H4 (cell line): ENCODE measurements around the gene RINL. TPM values are rescaled to one million over a fixed set of nuclear protein-coding genes. Genes with fewer than 3 reads are reported as not detected.

Experiments
- DNase-seq: peaks from one replicate; pipeline ENCODE4 v3.0.0-alpha.2; 2015; ENCODE audit warnings: low spot score
- total RNA-seq: library from RNA; depleted of rRNA; stranded (reverse); fragments of >200 nt; shearing (Covaris generic); gene quantifications from 2 replicates; pipeline ENCODE4 v1.2.3, GENCODE V29; 2014; rRNA removed

The RINL gene, protein sequence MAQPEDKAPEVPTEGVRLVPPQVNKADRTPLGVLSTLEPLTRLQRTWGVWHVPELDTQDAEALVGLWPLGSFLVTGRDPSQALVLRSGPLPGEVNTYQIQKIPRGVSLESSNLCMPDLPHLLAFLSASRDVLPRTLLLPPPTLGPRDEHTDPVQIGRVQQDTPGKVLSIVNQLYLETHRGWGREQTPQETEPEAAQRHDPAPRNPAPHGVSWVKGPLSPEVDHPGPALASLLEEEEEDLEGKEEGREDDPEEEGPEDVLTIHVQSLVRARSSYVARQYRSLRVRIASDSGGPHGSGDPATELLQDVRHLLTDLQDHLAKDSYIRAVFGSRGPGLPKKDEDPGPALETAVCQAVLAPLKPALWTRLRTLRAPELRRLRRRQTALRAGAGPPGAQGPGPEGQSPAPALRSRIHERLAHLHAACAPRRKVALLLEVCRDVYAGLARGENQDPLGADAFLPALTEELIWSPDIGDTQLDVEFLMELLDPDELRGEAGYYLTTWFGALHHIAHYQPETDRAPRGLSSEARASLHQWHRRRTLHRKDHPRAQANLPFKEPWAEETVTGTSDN
- total RNA-seq = 0.23 and 1.2 TPM in 2 replicates

GRCh38 chr19:38877781-38878574 lies at the start of gene RINL:
TSS of gene RINL (minus strand) at chr19:38878275. CDS start at chr19:38876742, 1,533 bp downstream.
- DNase-seq = no peak

DNA sequence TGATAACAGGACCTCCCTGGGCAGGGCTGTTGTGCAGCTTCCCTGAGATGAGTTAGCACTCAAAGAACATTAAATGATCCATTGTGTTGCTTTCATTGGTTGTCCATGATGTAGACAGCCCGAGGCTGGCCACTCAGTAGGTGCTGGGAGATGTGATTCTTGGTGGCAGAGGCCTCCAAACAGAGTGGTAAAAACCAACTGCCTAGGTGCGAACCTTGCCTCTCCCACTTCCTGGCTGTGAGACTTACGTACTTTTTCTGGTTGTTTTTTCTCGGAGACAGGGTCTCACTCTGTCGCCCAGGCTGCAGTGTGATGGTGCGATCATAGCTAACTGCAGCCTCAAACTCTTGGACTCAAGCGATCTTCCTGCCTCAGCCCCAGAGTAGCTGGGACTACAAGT lies 46.3 kb upstream of the RINL start:
- no peak for DNase-seq

GRCh38 chr19:38922482-38922881 lies 44.4 kb upstream of the RINL start:
- DNase-seq = no peak

GRCh38 chr19:38921420-38922274 lies 43.6 kb upstream of the RINL start:
- DNase-seq = no peak

GRCh38 chr19:38920602-38921419 lies 42.7 kb upstream of the RINL start:
- DNase-seq = no peak

- no peak for DNase-seq
These were observed 41.9 kb upstream of the RINL start for GRCh38 chr19:38919837-38920601.

DNA sequence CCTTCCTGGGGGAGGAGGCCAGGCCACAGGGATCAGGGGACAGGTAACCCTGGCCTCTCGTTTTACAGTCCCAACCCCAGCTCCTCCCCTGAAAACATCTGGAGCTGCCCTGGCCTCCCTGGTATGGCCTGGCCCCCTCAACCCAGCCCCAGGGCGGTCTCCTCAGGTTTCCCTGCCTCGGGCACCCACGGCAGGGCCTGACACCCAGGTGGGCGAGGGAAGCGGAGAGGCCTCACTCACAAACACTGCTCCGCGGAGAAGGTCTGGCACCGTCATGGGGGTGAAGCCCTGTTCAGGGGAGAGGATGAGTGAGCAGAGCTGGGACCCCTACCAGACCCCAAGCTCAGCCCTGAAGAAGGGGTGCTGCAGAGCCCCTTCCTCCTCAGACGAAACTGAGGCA lies 40.5 kb upstream of the RINL start:
- no peak for DNase-seq

DNA sequence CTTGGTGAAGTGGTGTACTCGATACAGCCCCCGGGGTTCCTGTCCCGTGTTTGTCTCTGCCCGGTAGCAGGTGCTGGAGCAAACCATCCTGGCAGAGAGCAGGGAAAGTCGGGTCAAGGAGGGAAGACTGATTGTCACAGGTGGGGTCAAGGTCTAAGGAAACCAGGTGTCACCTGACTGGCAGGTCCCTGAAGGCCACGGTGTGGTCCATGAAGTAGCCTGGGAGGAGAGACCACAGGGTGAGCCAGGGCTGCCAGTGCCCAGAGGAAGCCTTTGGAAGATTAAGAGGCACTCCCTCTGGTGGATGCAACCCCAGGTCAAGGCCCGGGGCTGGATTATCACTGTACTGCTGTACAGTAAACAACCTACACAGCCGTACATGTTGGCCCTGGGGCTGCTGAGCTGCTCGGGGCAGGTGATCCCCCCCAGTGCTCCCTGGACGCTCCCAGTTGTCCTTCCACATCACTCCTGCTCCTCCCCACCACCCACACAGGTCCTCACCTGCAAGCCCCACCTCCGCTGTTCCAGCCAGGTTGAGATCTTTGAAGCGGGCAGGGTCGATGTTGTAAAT lies 39.9 kb upstream of the RINL start:
- no peak for DNase-seq

DNA sequence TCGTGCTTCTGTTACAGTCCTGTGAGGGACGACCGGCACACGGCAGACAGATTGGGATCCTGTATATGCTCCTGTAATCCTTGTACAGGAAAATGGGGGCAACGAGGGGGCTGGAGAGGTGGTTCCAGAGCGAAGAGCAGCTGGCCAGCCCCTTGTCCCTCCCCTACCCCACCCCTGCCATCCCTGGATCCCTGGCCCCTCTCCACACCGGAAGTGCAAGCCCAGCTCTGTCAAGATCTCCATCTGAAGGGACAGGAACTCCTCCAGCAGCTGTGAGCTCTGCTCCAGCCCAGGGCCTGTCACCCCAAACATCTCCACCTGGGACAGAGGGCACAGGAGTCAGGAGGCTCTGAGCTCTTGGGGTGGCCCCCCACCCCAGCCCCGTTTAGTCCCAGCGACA lies 39.4 kb upstream of the RINL start:
- DNase-seq = no peak

DNA sequence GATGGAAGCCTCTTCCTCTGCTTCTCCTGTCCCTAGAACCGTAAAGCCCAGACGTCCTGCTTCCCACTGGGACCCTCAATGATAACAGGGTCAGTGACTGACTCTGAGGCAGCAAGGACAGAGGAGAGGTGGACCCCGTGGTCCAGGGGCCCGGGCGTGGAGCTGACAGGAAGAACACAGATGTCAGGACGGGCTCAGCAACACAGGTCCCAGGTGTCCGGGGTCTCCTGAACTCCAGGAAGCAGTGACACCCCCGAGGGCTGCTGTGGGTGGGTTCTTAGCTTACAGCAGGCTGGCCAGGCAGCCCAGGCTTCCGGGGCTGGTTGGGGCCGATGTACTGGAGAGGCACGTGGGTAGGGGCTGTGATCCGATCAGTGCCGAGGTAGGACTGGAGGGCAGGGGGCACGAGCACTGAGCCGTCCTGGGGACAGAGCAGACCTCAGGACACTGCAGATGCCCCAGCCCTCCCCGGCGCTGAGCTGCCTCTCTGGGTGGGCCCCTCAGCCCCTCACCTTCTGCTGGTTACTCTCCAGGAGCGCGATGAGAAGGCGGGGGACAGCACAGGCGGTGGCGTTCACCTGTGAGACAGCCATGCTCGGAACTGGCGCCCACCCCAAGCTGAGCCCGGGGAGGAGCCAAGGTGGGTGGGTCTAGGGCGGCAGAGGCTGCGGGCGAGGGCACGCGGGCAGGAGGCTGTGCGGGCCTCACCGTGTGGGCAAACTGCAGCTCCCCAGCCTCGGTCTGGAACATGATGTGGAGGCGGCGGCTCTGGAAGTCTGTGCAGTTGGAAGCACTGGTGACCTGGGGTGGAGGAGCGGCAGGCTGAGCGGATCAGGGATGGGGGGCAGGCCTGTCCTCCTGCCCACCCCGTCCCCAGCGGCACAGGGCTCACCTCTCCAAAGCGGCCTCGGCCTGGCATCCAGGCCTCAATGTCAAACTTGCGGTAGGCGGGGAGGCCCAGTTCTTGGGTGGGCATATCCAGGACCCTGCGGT lies 37.5 kb upstream of the RINL start:
- DNase-seq = no peak

DNA sequence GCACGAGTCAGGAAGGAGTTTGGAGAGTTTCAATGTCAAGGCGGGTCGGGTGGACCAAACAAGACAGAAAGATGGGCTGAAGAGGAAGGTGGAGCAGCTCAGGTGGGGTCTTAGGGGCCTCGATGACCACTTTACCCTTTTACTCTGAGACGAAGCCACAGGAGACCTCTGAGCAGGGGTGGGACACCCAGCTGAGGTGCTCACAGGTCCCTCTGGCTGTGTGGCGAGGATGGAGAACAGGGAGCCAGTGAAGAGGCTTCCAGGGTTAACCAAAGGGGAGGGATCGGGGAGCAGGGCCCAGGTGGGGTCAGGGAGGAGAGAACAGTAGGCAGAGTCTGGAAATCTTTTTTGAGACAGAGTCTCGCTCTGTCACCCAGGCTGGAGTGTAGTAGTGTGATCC lies 35.9 kb upstream of the RINL start:
- no peak for DNase-seq

- DNase-seq = no peak
These were observed 34.8 kb upstream of the RINL start for GRCh38 chr19:38912600-38913514.

GRCh38 chr19:38911388-38912001 lies 33.4 kb upstream of the RINL start:
- DNase-seq = no peak

DNA sequence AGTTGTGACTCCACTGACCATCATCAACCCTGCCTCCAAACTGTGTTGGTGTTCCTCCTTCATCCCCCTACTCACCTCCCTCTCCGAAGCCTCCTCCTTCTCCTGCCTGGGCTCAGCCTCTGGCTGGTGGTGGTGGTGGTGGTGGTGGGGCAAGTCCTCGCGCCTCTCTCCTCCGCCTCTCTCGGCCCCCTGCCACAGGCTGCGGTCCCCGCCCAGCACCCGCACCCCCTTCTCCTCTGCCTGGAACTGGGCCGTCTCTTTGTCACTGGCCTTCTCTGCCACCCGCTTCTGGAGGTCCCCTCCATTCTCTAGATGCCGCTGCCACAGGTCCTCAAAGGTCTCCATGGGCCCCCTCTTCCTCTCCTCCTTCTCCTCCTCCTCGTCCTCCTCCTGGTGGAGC lies 32.4 kb upstream of the RINL start:
- no peak for DNase-seq

GRCh38 chr19:38908911-38909310 lies 30.8 kb upstream of the RINL start:
- DNase-seq = no peak

DNA sequence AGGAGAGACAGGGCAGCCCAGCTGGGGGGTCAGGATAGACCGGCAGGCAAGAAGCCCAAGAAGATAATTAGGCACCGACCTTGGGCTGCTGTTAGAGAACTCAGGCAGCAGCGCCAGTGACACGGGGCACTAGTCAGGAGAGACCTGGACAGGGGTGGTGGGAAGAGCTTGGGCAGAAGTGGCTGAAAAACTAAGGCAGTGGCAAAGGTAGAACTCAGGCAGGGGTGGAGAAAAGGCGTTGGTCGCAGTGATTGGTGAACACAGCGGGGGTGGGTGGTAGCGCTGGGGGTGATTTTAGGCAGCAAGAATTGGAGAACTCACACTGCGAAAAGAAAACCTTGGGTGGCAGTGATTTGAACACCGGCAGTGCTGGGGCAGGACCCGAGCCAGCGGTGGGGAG lies 29.6 kb upstream of the RINL start:
- no peak for DNase-seq

GRCh38 chr19:38907227-38907626 lies 29.2 kb upstream of the RINL start:
- DNase-seq = no peak
